Sigmoid colon (tissue), 7 donors: ENCODE results near the gene CDKAL1. TPM values are rescaled to one million over a fixed set of nuclear protein-coding genes. Genes with fewer than 3 reads are reported as not detected.

ENCODE experiments used
- DNase-seq: peaks from one replicate; pipeline ENCODE4 v3.0.0-alpha.2; 2019
- H3K27ac ChIP-seq, 4 donors: fragments of 200-600 bp; sonication (generic); one replicate each; pipeline ENCODE4 v1.5.1; 2016 to 2019; ENCODE audit warnings: mild to moderate bottlenecking in 1 of 4
- H3K27me3 ChIP-seq, 3 donors: fragments of 200-600 bp; sonication (generic); one replicate each; pipeline ENCODE4 v1.5.1; 2019; ENCODE audit warnings: mild to moderate bottlenecking in 1 of 3
- H3K36me3 ChIP-seq, 4 donors: fragments of 200-600 bp; sonication (generic); one replicate each; pipeline ENCODE4 v1.5.1; 2016 to 2019
- H3K4me1 ChIP-seq, 4 donors: fragments of 200-600 bp; sonication (generic); one replicate each; pipeline ENCODE4 v1.5.1; 2017 to 2019
- H3K4me3 ChIP-seq, 4 donors: fragments of 200-600 bp; sonication (generic); one replicate each; pipeline ENCODE4 v1.5.1; 2017 to 2019; ENCODE audit warnings: mild to moderate bottlenecking in 2 of 4, moderate library complexity in 1 of 4
- H3K9me3 ChIP-seq, 4 donors: fragments of 200-600 bp in 3 of 4; sonication (generic) in 3 of 4; one replicate each; pipeline versions ENCODE4 v1.5.1 to v1.6.1; 2013 to 2019
- CTCF ChIP-seq, 4 experiments: fragments of 450-650 bp in 3 of 4; fragments of 200-600 bp in 1 of 4; IDR thresholded peaks; one replicate each; pipeline ENCODE4 v1.5.1; 2016 to 2019; ENCODE audit warnings: antibody characterized with exemption in 4 of 4, mild to moderate bottlenecking in 3 of 4, moderate library complexity in 2 of 4
- EP300 ChIP-seq, 4 donors: sonication (generic); formaldehyde crosslinking; IDR thresholded peaks; one replicate each; pipeline ENCODE4 v1.6.1; 2017; ENCODE audit warnings: antibody characterized with exemption in 4 of 4
- POLR2A ChIP-seq, 2 donors: fragments of 450-650 bp; IDR thresholded peaks; one replicate each; pipeline ENCODE4 v1.6.1; 2016; ENCODE audit warnings: antibody characterized with exemption in 2 of 2, mild to moderate bottlenecking in 2 of 2, moderate library complexity in 2 of 2
- POLR2AphosphoS5 ChIP-seq, 4 donors: sonication (generic); formaldehyde crosslinking; IDR thresholded peaks; one replicate each; pipeline ENCODE4 v1.6.1; 2017; ENCODE audit warnings: antibody characterized with exemption in 4 of 4
- WGBS, 2 donors: extraction: QIAGEN DNeasy Blood & Tissue Kit; methylation state at CpG; one replicate each; pipeline ENCODE4 v1.1.7; 2013; 5-methylcytosine and 5-hydroxymethylcytosine counted together
- intact Hi-C: fragments of 100-400 bp; cut with DNase I; formaldehyde crosslinking; loops from one replicate; pipeline ENCODE4 v1.15.1; 2023
- polyA plus RNA-seq, 3 donors: library from polyadenylated mRNA; stranded (reverse); fragments of 200-250 nt; gene quantifications; one replicate each; pipeline ENCODE4 v1.2.3, GENCODE V29; 2013
- total RNA-seq, 4 donors: library from RNA; depleted of rRNA; stranded (reverse); fragments of >200 nt; gene quantifications; one replicate each; pipeline ENCODE4 v1.1.0, GENCODE V29; 2016
- donor health status: healthy with polysubstance abuse.
- donor health status: Bipolar disorder and iron deficiency.
- donor health status: healthy.

The CDKAL1 gene
- total and polyA plus RNA-seq, 7 donors: 2.8 to 14.7 (median 11.4) TPM

- DNase-seq: no peak
Observed at GRCh38 chr6:20811109-20811761, 277.0 kb downstream of the CDKAL1 start.

GRCh38 chr6:20812776-20813175 lies 278.5 kb downstream of the CDKAL1 start:
- WGBS, 2 donors: 63 to 94% methylated on average over 2 of the region's 2 CpGs
- no peak for TF ChIP-seq POLR2A (IDR thresholded peaks at IDR 0.05)
- TF ChIP-seq CTCF (IDR thresholded peaks at IDR 0.05): no peak
- TF ChIP-seq EP300 (IDR thresholded peaks at IDR 0.05): no peak
- TF ChIP-seq POLR2AphosphoS5 (IDR thresholded peaks at IDR 0.05): no peak
- Histone ChIP-seq H3K4me3 (no peak overlapping the region), H3K27me3 (no peaks in the 10 kb centered on the region), H3K27ac (no peak overlapping the region), H3K9me3 (peaks cover 0 to 5% (median 0%) of the 10 kb centered on the region in 4 donors), H3K36me3 (no peaks in the 10 kb centered on the region), H3K4me1 (peaks cover 0 to 32% (median 15%) of the 10 kb centered on the region in 4 donors)
- DNase-seq: no peak
- intact Hi-C loops: no loop called here

More at GRCh38 chr6:20811109-20811761, 277.0 kb downstream of the CDKAL1 start:
- Histone ChIP-seq H3K27me3 (no peaks in the 10 kb centered on the region), H3K4me3 (no peak overlapping the region), H3K36me3 (no peaks in the 10 kb centered on the region), H3K27ac (peak overlapping the region in 2 of 4 donors; percentile 28 to 34), H3K4me1 (peaks cover 0 to 27% (median 15%) of the 10 kb centered on the region in 4 donors), H3K9me3 (peaks cover 0 to 5% (median 0%) of the 10 kb centered on the region in 4 donors)
- intact Hi-C loops: no loop called here
- whole genome bisulfite sequencing, 2 donors: 27 to 51% methylated on average over 6 of the region's 6 CpGs
- TF ChIP-seq CTCF (IDR thresholded peaks at IDR 0.05) (no peak), POLR2AphosphoS5 (IDR thresholded peaks at IDR 0.05) (no peak), EP300 (IDR thresholded peaks at IDR 0.05) (no peak), POLR2A (IDR thresholded peaks at IDR 0.05) (no peak)

- peaks cover 0 to 5% (median 0%) of the 10 kb centered on the region in 4 donors for H3K9me3 ChIP-seq
- intact Hi-C loops: no loop called here
- no peak for TF ChIP-seq CTCF (IDR thresholded peaks at IDR 0.05)
- no peak for TF ChIP-seq POLR2AphosphoS5 (IDR thresholded peaks at IDR 0.05)
- no peak for TF ChIP-seq EP300 (IDR thresholded peaks at IDR 0.05)
- H3K27ac ChIP-seq: no peak overlapping the region
- no peak for DNase-seq
- 97 to 98% methylated on average over 4 of the region's 4 CpGs for WGBS, 2 donors
- H3K36me3 ChIP-seq: no peaks in the 10 kb centered on the region
- no peak overlapping the region for H3K4me3 ChIP-seq
- peaks cover 0 to 18% (median 9%) of the 10 kb centered on the region in 4 donors for H3K4me1 ChIP-seq
- H3K27me3 ChIP-seq: no peaks in the 10 kb centered on the region
Observed at GRCh38 chr6:20814494-20814893, 280.2 kb downstream of the CDKAL1 start.

- H3K4me3 ChIP-seq: no peak overlapping the region
- H3K36me3 ChIP-seq: no peaks in the 10 kb centered on the region
- peaks cover 0 to 5% (median 0%) of the 10 kb centered on the region in 4 donors for H3K9me3 ChIP-seq
- intact Hi-C loops: no loop called here
- TF ChIP-seq CTCF (IDR thresholded peaks at IDR 0.05): no peak
- TF ChIP-seq POLR2AphosphoS5 (IDR thresholded peaks at IDR 0.05): no peak
- no peak for TF ChIP-seq POLR2A (IDR thresholded peaks at IDR 0.05)
- no peak for TF ChIP-seq EP300 (IDR thresholded peaks at IDR 0.05)
- H3K27me3 ChIP-seq: no peaks in the 10 kb centered on the region
- peaks cover 0 to 12% (median 4%) of the 10 kb centered on the region in 4 donors for H3K4me1 ChIP-seq
- H3K27ac ChIP-seq: no peak overlapping the region
- DNase-seq: no peak
- WGBS, 2 donors: no CpG with 5 or more reads among the region's 1 CpG
Observed at GRCh38 chr6:20816126-20816525, 281.9 kb downstream of the CDKAL1 start.
